SKM-1 treated with dmso at 0.1 percent for 144 hours (cell line): ENCODE measurements around the gene VPS16.

Experiments
- DNase-seq: peaks from one replicate; lab custom pipeline; 2025; ENCODE audit not compliant: unreplicated experiment; lab: John Stamatoyannopoulos, UW

VPS16 gene

DNA sequence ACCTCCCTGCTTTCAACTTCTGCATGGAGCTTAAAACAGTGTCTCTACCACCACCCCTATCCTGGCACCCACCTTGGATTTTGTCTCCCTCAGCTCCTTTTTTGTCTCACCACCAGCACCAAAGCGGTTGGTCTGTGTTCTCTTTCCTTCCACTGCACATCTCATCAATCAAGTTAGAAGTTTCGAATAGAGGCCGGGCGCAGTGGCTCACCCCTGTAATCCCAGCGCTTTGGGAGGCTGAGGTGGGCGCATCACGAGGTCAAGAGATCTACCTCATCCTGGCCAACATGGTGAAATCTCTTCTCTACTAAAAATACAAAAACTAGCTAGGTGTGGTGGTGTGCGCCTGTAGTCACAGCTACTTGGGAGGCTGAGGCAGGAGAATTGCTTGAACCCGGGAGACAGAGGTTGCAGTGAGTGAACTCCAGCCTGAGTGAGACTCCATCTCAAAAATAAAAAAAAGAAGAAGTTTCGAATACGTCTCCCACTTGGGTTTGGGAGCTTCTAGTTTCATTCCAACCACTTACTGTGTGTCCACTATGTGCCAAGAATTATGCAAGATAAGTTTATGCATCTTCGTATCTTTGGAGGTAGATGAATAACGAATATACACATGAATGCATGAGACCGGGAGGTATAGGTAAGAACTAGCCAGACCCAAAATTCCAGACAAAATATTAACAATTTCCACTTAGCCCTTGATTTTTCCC lies 6.0 kb upstream of the VPS16 start:
- DNase-seq: no peak

- DNase-seq: no peak
These were observed 5.2 kb upstream of the VPS16 start for GRCh38 chr20:2835331-2835796.

- no peak for DNase-seq
These were observed 4.5 kb upstream of the VPS16 start for GRCh38 chr20:2836035-2836434.

DNA sequence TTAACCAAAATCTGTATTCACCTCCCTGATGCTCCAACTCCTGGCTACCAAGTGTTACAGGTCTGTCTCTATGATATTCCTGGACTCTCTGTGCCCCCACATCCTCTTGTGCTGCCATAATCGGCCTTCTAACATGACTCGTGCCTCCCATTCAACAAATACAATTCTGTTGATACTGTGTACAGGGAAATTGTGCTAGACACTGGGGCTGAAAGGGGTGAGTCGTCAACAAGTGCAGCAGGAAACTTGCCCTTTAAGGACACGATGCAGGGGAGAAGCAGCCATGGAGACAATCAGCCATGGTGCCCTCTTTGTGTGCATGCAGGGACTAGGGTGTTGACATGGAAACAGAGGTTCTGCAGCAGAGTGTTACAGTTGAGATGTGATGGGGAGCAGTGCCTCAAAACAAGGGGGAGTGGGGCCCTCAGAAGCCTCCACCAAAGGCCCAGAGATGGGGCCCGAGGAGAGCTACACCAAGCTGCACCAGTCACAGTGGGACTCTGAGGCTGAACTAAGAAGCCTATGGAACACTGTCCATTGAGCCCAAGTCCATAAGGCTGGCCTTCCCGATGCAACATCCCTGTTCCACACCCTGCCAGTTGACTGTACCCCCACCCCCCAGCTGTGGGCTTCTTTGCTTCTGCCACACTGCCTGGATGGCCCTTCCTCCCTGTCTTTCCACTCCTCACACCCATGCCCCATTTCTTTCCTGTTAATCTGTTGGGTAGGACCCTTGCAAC lies 3.2 kb upstream of the VPS16 start:
- DNase-seq: no peak

DNA sequence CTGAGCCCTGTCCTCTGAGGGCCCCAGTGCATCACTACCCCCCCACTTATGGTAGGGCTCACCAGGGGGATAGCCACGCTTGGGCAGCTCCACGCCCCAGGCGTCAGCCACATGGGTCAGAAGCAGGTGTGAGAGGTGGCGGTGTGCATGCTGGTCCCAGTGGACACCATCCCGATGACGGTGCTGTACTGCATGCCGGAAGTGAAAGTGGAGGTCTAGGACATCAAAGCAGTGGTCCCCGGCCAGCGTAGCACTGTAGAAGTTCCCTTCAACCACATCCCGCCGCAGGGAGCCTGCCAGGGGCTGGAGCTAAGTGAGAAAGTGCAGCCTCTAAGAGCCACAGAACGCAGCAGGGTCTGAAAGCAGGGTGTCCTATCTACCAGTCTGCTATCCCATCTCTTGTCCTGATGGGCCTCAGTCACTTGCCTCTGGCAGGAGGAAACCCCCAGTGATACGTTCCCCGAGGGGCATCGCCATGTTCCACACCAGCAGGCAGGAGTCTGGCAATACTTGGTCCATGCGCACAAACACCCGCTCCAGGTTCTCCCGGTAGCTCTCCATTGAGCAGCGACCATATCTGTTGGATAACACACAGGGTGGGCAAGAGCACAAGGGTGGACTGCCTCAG lies 2.3 kb upstream of the VPS16 start:
- DNase-seq: no peak

GRCh38 chr20:2838847-2839671 lies 1.5 kb upstream of the VPS16 start:
- no peak for DNase-seq

DNA sequence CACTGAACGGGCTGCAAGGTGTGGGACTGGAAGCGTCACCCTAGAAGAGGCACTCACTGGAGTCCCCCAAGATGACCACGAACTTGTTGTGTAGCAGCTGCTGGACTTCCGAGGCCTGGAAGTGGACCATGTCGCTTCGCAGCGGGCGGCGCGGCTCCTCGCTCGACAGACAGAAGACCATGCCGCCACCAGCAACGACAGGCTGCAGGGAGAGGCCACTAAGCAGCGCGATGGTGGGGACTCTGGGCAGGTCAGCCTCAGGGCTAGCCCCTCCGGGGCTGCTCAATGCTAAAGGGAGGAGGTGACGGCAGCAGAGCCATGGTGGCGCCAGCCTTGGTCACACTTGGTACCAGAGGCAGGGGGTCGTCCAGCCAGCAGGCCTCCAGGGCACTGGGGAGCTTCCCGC lies 810 bp upstream of the VPS16 start:
- no peak for DNase-seq

DNA sequence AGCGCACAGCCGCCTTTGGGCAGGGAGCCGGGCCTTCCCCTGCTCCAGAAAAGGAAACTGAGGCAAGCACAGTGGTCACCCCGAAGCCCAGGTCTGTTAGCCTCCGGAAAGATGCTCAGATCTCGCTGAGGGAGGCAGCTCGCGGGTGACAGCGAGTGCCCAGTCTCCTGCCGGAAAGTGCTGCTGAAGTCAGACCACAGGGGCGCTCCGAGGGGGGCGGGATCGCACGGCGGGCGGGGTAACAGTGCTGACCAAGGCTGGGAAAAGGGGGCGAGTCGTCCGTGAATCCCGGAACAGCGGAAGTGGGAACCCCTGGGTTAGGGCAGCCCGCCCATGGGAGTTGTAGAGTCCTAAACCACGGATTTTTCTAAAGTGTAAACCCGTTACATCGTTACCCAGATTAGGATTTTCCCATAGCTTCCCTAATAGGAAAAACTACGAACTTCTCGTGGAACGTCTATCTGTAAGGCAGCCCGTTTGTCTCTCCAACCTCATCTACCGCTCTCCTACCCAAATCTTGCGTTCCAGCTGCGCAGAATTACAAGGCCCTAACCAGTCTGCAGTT lies 504 bp downstream of the VPS16 start:
- no peak for DNase-seq

GRCh38 chr20:2845607-2846006 lies 5.1 kb downstream of the VPS16 start:
- DNase-seq: no peak

GRCh38 chr20:2846698-2847097 lies 6.2 kb downstream of the VPS16 start:
- no peak for DNase-seq

GRCh38 chr20:2847802-2848201 lies 7.3 kb downstream of the VPS16 start:
- DNase-seq: no peak

DNA sequence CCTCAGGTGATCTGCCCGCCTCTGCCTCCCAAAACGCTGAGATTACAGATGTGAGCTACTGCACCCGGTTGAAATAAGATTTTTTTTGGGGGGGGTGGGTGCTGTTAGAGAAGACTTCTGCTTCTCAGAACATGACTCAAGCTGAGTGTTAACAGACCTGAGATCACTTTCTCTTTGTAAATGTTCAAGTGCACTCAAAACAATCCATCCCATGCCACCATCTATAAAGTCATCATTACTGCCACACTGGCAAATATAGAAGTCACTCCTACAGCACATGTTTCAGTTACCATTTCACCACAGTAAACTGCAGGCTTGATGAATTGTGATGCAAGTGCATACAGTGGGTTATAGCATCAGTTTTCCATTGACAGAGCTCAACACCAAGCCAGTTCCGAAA lies 9.0 kb downstream of the VPS16 start:
- DNase-seq: no peak

- no peak for DNase-seq
These were observed 10.5 kb downstream of the VPS16 start for GRCh38 chr20:2851086-2851485.

- no peak for DNase-seq
These were observed 18.0 kb downstream of the VPS16 start for GRCh38 chr20:2858591-2858990.

- no peak for DNase-seq
These were observed 19.0 kb downstream of the VPS16 start for GRCh38 chr20:2859330-2860121.

DNA sequence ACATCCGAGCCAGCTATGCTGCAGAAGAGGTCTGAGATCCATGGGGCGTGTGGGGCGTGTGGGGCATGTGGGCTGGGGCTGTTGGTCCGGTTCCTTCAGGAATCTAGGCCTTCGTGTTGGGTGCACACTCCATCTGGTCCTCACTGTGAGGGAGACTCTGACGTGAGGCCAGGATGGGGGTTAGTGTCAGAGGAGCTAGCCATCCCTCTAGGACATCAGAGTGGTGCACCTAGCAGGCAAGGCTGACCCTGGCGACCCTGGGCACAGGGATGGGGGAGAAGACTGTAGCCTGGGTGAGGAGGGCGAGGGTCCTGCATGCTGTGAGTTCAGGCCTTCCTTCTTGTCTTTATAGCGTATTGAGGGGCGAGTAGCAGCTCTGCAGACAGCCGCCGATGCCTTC lies 24.1 kb downstream of the VPS16 start:
- no peak for DNase-seq

DNA sequence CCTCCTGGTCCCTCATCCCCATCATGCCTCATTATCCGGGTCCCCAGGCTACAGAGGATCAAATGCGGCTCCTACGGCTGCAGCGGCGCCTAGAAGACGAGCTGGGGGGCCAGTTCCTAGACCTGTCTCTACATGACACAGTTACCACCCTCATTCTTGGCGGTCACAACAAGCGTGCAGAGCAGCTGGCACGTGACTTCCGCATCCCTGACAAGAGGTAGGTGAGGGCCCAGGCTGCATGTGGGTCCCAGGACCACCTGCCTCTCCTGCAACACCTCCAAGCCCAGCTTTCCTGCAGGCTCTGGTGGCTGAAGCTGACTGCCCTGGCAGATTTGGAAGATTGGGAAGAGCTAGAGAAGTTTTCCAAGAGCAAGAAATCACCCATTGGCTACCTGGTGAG lies 24.6 kb downstream of the VPS16 start:
- no peak for DNase-seq

DNA sequence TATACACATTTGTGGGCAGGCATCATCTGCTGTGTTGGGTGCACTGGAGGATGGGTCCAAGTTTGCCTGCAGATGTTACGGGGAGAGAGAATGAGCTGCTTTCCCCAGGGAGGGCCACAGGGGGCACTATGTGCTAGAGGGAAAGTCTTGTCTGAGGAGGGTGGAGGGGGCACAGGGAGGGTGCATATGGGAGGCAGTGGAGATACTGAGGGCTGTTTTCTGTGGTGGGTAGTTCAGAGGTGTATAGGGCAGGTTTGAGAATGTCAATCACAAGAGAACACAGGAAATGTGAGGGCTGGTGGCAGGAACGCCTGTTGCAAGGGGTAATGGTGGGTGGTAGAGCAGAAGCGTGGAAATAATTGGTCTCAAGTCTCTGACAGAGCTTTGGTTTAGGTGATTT lies 25.1 kb downstream of the VPS16 start:
- DNase-seq: no peak

GRCh38 chr20:2866236-2866635 lies 25.7 kb downstream of the VPS16 start:
- no peak for DNase-seq
